ENCODE data around the gene SYT1. TPM values are rescaled to one million over a fixed set of nuclear protein-coding genes. Genes with fewer than 3 reads are reported as not detected.

Gene SYT1
- total RNA-seq, 2 donors from 2014 or later, result 6.1 to 11.5 TPM

DNA sequence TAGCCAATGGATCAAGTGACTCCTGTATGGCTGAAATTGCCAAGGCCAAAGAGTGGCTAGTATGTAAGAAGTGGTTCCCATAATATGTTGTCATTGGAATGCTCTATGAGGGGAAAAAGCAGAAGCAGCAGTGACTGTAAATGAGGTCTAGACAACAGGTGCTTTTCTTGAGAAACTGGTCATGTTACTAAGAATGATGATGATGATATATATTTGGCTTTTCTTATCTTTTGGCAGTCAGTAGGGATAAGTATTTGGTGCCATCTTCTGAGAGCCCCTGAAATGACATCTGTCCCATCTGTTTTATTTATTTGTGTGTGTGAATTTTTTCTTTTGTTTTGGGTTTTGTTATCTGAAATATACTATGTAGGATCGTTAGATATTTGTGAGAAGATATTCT is 141.7 kb downstream of the SYT1 start:
- intact Hi-C loops (cut with DNase I), result no loop called here
- TF ChIP-seq POLR2A (IDR thresholded peaks at IDR 0.05) (no peak), POLR2AphosphoS5 (IDR thresholded peaks at IDR 0.05) (no peak)
- TF ChIP-seq, protein P1, sequence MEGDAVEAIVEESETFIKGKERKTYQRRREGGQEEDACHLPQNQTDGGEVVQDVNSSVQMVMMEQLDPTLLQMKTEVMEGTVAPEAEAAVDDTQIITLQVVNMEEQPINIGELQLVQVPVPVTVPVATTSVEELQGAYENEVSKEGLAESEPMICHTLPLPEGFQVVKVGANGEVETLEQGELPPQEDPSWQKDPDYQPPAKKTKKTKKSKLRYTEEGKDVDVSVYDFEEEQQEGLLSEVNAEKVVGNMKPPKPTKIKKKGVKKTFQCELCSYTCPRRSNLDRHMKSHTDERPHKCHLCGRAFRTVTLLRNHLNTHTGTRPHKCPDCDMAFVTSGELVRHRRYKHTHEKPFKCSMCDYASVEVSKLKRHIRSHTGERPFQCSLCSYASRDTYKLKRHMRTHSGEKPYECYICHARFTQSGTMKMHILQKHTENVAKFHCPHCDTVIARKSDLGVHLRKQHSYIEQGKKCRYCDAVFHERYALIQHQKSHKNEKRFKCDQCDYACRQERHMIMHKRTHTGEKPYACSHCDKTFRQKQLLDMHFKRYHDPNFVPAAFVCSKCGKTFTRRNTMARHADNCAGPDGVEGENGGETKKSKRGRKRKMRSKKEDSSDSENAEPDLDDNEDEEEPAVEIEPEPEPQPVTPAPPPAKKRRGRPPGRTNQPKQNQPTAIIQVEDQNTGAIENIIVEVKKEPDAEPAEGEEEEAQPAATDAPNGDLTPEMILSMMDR (IDR thresholded peaks at IDR 0.05), result peak in 1 of 4 experiments; percentile 7

DNA sequence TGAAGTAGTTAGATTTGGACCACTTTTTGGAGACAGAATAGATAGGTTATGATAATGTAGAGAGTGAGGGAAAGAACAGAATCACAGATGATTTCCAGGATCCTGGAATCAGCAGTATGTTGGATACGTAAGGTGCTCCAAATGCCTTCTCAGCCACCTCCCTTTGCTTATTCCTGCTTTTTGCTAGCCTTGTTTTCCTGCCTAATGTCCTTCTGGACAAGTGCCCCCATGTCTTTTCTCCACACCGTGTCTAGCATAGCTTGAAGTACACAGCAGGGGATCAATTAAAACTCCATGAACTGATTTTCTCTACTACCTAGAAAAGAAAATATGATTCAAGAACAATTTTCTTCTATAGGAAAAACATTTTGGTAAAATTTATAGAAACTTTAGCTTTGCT is 144.0 kb downstream of the SYT1 start:
- intact Hi-C loops (cut with DNase I), result no loop called here
- 73% methylated on average over 2 of the region's 2 CpGs for WGBS
- no peak for DNase-seq (ENCODE audit: low spot score)
- Histone ChIP-seq H3K27ac (no peak overlapping the region), H3K9me3 (no peaks in the 10 kb centered on the region), H3K4me3 (no peak overlapping the region), H3K36me3 (no peaks in the 10 kb centered on the region), H3K27me3 (replicated peaks; ENCODE audit: insufficient read depth) (no peaks in the 10 kb centered on the region), H3K4me1 (replicated peaks) (no peaks in the 10 kb centered on the region)
- TF ChIP-seq, protein P1 (IDR thresholded peaks at IDR 0.05), result no peak
- TF ChIP-seq POLR2AphosphoS5 (IDR thresholded peaks at IDR 0.05), result no peak
- no peak for TF ChIP-seq POLR2A (IDR thresholded peaks at IDR 0.05)

More for the DNA sequence above, 141.7 kb downstream of the SYT1 start:
- Histone ChIP-seq H3K27me3 (replicated peaks; ENCODE audit: insufficient read depth) (no peaks in the 10 kb centered on the region), H3K4me1 (replicated peaks) (no peaks in the 10 kb centered on the region), H3K27ac (no peak overlapping the region), H3K9me3 (no peaks in the 10 kb centered on the region), H3K4me3 (no peak overlapping the region), H3K36me3 (no peaks in the 10 kb centered on the region)
- DNase-seq (ENCODE audit: low spot score), result no peak
- WGBS, result 68% methylated on average over 1 of the region's 1 CpG

DNA sequence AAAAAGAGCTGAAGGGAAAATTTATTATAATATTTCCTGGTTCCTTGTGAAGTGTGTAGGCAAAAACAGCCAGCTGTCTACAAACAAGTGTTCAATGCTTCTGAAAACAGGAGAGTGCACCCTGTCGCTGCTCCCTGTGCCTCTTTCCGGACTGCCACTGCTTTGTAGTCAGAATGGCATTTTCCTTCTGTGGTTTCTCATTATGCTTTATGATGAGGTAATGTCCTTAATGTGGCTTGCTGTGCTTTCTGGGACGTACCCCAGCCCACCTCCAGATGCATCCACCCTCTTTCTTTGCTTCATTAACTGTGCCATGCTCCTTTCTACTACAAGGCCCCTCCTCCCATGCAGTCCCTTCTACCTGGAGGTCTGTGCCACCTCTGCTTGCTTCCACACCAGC is 148.1 kb downstream of the SYT1 start:
- intact Hi-C loops (cut with DNase I), result no loop called here
- no peak overlapping the region for H3K27ac ChIP-seq
- no peaks in the 10 kb centered on the region for H3K27me3 ChIP-seq (replicated peaks; ENCODE audit: insufficient read depth)
- no peaks in the 10 kb centered on the region for H3K36me3 ChIP-seq
- H3K4me3 ChIP-seq, result no peak overlapping the region
- WGBS, result 89% methylated on average over 3 of the region's 3 CpGs
- no peaks in the 10 kb centered on the region for H3K4me1 ChIP-seq (replicated peaks)
- no peak for DNase-seq (ENCODE audit: low spot score)
- TF ChIP-seq POLR2AphosphoS5 (IDR thresholded peaks at IDR 0.05) (no peak), POLR2A (IDR thresholded peaks at IDR 0.05) (no peak)
- TF ChIP-seq, protein P1 (IDR thresholded peaks at IDR 0.05), result no peak
- H3K9me3 ChIP-seq, result no peaks in the 10 kb centered on the region

DNA sequence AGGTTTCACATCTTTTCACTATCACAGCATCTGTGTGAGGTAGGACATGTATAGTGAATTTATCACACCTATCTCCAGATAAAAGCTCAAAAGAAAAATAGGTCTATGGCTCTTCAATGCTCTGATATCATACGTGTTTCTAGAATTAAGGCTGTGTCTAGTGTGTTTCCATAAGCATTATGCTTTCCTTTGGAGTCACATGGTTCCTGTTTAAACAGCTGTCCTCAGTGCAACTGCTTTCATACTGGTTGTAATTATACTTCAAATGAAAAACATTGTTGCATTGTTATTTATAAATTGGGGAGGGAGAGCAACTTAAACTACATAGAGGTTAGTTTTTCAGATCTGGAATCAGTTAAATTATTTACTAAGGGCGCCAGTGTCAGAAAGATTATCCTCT is 151.6 kb downstream of the SYT1 start:
- Histone ChIP-seq H3K4me1 (replicated peaks) (no peaks in the 10 kb centered on the region), H3K27me3 (replicated peaks; ENCODE audit: insufficient read depth) (no peaks in the 10 kb centered on the region), H3K4me3 (no peak overlapping the region), H3K9me3 (no peaks in the 10 kb centered on the region), H3K36me3 (no peaks in the 10 kb centered on the region), H3K27ac (no peak overlapping the region)
- WGBS, result 40% methylated on average over 2 of the region's 2 CpGs
- no peak for TF ChIP-seq POLR2AphosphoS5 (IDR thresholded peaks at IDR 0.05)
- TF ChIP-seq POLR2A (IDR thresholded peaks at IDR 0.05), result no peak
- TF ChIP-seq, protein P1 (IDR thresholded peaks at IDR 0.05), result no peak
- DNase-seq (ENCODE audit: low spot score), result no peak
- intact Hi-C loops (cut with DNase I), result no loop called here

DNA sequence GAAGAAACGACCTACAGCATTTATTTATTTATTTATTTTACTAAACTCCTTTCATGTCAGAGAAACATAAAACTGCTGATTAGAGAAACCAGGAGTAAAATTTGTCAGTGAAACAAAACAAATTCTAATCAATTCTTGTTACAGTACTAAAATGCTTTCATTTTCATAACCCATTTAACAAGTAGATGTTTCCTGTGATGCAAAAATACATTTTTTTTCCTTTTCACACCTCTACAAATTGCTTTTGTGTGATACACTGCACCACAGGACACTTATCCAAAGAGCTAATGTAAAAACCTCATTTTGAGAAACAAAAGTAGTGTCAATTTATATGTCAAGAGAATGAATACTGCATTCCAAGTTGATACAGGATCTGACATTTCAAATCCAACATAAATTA is 155.1 kb downstream of the SYT1 start:
- H3K4me3 ChIP-seq, result no peak overlapping the region
- no peaks in the 10 kb centered on the region for H3K27me3 ChIP-seq (replicated peaks; ENCODE audit: insufficient read depth)
- no peaks in the 10 kb centered on the region for H3K9me3 ChIP-seq
- H3K36me3 ChIP-seq, result no peaks in the 10 kb centered on the region
- TF ChIP-seq POLR2A (IDR thresholded peaks at IDR 0.05) (no peak), POLR2AphosphoS5 (IDR thresholded peaks at IDR 0.05) (no peak)
- TF ChIP-seq, protein P1 (IDR thresholded peaks at IDR 0.05), result no peak
- WGBS, result 35% methylated on average over 1 of the region's 1 CpG
- DNase-seq (ENCODE audit: low spot score), result no peak
- no peak overlapping the region for H3K27ac ChIP-seq
- intact Hi-C loops (cut with DNase I), result no loop called here
- no peaks in the 10 kb centered on the region for H3K4me1 ChIP-seq (replicated peaks)

All from prostate gland (tissue), 2 donors.